PFSK-1 (cell line): ENCODE data around the gene NCCRP1.

Experiments used
- POLR2AphosphoS5 ChIP-seq: IDR thresholded peaks from 2 replicates; pipeline ENCODE4 v1.6.1; 2012; ENCODE audit warnings: low read depth, mild to moderate bottlenecking, control low read depth, low read length, moderate library complexity
- REST ChIP-seq, 2 experiments: IDR thresholded peaks; 2 replicates each; pipeline versions ENCODE4 v1.6.1 to v1.8.0; 2011 to 2012; ENCODE audit warnings: low read depth in 2 of 2, low read length in 2 of 2, control low read depth in 1 of 2, inconsistent platforms in 1 of 2, mild to moderate bottlenecking in 1 of 2, moderate library complexity in 1 of 2; ENCODE audit not compliant: insufficient read depth in 1 of 2

- TF ChIP-seq POLR2AphosphoS5 (no peak), REST (IDR thresholded peaks at IDR 0.05; ENCODE audit: insufficient read depth in 1 of 2, low read depth in 2 of 2, low read length in 2 of 2) (no peak)
These were observed 20.3 kb downstream of the NCCRP1 start for GRCh38 chr19:39217094-39217493.
